GM21515 (cell line): ENCODE measurements around the gene LTF.
"Not testable (repeated sequence)": the region's sequence is repeated elsewhere in the genome, so short reads cannot be mapped to it uniquely, and the experiment has no call there.

Experiments used
- ATAC-seq: cut with Tn5 transposase; IDR thresholded peaks from one replicate; pipeline ENCODE4 v1.9.1; 2021; ENCODE audit not compliant: unreplicated experiment

Gene LTF

DNA sequence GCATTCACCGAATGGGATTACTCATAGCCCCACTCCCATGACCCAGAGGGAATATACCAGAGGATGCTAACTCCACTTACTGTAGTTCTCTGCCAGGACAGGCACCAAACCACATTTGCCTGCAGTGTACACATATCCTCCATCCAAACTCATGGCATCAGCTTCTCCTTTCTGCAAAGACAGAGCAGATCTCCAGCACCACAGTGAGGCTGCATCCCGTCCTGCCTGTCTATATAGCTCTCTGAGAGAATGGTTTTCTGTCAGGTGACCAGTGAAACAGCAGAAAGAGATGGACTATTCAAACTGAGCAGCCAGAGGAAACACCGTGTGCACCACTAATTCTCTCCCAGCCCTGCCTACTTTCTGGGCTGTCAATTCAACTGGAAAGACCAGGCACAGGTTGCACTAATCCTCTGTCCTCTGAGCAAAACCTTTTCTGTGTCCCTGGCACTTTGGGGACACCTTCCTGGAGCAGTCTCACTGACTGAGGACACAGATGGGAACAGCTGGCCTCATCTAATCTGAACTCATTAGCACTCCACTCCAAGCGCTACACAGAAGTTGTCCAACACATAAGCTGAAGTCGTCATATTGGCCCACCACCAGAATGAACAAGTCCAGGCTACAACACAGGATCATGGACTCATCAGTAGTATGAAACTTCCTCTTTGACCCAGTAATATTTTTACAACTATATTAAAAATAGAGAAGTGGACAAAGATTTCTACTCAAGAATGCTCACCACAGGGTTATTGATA lies 17.3 kb downstream of the LTF start:
- no peak for ATAC-seq

- ATAC-seq, result no peak
Observed at GRCh38 chr3:46442576-46443530, 21.9 kb downstream of the LTF start.

- peak; percentile 70 for ATAC-seq
Observed at GRCh38 chr3:46440531-46441294, 24.0 kb downstream of the LTF start.

GRCh38 chr3:46438831-46439230 lies 25.9 kb downstream of the LTF start:
- ATAC-seq, result no peak

- no peak for ATAC-seq
Observed at GRCh38 chr3:46435081-46435726, 29.5 kb downstream of the LTF start.

GRCh38 chr3:46433841-46434240 lies 30.9 kb downstream of the LTF start:
- no peak for ATAC-seq

DNA sequence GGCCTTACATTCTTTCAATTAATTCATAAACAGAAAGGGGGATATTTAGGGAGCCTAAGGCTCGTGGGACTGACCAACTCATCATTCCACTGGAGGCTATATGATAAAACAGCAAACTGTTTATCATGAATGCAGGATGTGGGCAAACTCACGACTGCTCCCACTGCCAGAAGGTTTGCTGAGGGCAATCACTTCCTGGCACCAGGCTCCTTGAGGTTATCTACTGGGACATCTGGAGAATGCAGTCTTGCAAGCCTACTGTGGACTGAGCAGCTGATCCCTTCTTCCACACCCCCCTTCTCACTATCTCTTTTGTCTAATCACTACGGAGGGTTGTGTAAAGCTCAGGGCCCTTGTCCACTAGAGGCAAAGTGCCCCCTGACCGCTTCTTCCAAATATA lies 31.6 kb downstream of the LTF start:
- ATAC-seq, result not testable (repeated sequence)

DNA sequence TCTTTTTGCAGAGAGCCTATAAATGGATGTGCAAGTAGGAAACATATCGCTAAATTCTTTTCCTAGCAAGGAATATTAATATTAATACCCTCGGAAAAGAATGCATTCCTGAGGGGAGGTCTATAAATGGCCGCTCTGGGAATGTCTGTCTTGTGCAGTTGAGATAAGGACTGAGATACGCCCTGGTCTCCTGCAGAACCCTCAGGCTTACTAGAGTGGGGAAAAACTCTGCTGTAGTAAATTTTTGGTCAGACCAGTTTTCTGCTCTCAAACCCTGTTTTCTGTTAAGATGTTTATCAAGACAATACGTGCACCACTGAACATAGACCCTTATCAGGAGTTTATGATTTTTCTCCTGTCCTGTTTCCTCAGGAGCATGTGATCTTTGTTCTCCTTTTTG lies 32.8 kb downstream of the LTF start:
- not testable (repeated sequence) for ATAC-seq

GRCh38 chr3:46430879-46431278 lies 33.8 kb downstream of the LTF start:
- not testable (repeated sequence) for ATAC-seq

- ATAC-seq, result no peak
Observed at GRCh38 chr3:46429671-46430070, 35.0 kb downstream of the LTF start.

DNA sequence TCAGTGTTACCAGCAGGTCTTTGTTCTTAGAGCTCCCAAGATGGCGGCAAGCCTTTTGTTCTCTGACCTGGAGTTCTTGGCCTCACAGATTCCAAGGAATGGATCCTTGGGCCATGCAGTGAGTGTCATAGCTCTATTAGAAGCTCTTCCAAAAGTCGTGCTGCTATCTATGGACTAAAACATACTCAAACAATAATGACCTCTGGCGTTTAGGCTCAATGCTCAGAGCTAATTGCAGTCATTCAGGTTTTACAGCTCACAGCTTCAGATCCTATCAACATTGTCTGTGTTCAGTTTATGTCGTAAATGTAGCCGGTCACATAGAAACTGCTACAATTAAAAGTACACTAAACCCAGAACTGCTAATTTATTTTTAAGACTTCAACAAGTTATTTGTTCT lies 35.5 kb downstream of the LTF start:
- ATAC-seq, result no peak

GRCh38 chr3:46427916-46428833 lies 36.5 kb downstream of the LTF start:
- ATAC-seq, result no peak

DNA sequence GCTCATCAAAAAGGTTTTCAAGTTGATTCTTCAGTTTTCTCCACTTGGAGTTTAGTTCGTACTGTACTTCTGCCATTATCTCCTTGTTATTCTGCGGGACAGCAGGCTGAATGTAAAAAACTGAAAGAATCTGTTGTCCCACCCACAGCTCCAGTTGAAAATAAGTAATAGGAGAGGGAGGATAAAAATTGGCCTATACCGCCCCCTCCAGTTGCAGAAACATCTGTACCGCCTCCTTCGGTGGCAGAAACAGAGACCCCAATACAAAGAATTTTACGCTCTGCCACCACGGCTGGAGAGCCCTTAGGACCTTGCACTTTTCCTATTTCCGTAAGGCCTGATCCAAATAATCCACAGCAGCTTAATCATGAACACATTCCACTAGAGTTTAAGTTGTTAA lies 37.3 kb downstream of the LTF start:
- ATAC-seq, result not testable (repeated sequence)

DNA sequence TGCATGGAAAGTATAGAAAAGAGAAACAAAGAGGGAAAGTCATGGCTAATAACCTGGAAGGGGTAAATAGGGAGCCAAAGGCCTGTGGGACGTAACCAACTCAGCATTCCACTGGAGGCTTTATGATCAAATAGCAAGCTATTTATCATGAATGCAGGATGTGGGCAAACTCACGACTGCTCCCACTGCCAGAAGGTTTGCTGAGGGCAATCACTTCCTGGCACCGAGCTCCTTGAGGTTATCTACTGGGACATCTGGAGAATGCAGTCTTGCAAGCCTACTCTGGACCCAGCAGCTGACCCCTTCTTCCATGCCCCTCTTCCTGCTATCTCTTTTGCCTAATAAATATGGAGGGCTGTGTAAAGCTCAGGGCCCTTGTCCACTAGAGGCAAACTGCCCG lies 38.2 kb downstream of the LTF start:
- not testable (repeated sequence) for ATAC-seq

- ATAC-seq, result no peak
Observed at GRCh38 chr3:46423588-46423987, 41.1 kb downstream of the LTF start.

DNA sequence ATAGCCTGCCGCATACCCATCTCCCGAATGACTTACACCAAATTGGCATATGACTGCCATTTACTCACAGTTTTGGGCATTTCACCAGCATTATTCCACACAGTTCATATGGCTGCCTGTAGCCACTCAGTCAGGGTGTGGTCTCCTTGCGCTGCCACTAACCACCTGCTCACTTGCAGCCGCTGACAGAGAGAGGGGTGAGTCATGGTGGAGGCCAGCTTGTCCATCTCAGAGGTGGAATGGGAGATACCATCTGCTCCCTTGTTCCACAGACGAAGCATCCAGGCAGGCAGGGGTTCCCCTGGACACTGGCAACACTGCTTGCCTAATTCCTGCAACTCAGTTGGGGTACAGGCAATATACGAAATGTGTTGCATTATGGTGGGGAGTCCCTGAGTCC lies 42.1 kb downstream of the LTF start:
- ATAC-seq, result no peak

DNA sequence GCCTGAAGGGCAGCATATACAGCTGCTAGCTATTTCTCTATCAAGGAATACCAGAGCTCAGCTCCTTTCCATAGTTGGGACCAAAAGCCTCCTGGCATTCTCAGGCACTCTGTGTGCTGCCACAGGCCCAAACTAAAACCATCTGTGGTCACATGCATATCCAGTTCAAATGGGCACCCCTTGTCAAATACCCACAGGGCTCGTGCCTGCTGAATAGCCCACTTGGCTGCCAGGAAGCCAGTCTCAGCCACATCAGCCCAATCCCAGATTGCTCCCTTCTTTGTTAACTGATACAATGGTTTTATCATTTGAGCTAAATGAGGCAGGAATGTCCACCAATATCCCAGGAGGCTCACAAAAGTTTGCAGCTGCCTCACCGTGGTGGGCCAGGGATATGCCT lies 43.8 kb downstream of the LTF start:
- ATAC-seq, result no peak

- ATAC-seq, result no peak
Observed at GRCh38 chr3:46419816-46420215, 44.9 kb downstream of the LTF start.

- no peak for ATAC-seq
Observed at GRCh38 chr3:46417841-46418611, 46.7 kb downstream of the LTF start.
